DOHH2 (cell line): ENCODE data around the gene UBXN2A.

Experiments
- H3F3A ChIP-seq: fragments of 200-600 bp; sonication (generic), shearing (Covaris generic); 2 replicates; pipeline ENCODE4 v1.6.0; 2016; ENCODE audit warnings: antibody characterized with exemption, mild to moderate bottlenecking; ENCODE audit not compliant: control insufficient read depth, insufficient read depth
- H3K27ac ChIP-seq: fragments of 200-600 bp; sonication (generic); 2 replicates; pipeline ENCODE4 v1.5.1; 2014; ENCODE audit warnings: low read depth, mild to moderate bottlenecking, low read length, moderate library complexity
- H3K27me3 ChIP-seq: fragments of 200-600 bp; sonication (generic); 2 replicates; pipeline ENCODE4 v1.6.1; 2014; ENCODE audit warnings: mild to moderate bottlenecking, low read length, mixed read lengths; ENCODE audit not compliant: control insufficient read depth
- H3K36me3 ChIP-seq: fragments of 200-600 bp; sonication (generic); 2 replicates; pipeline ENCODE4 v1.6.1; 2014; ENCODE audit warnings: mild to moderate bottlenecking, low read length, moderate library complexity, mixed read lengths; ENCODE audit not compliant: control insufficient read depth
- H3K4me1 ChIP-seq: fragments of 200-600 bp; sonication (generic); 2 replicates; pipeline ENCODE4 v1.6.1; 2014; ENCODE audit warnings: mild to moderate bottlenecking, low read length, mixed read lengths; ENCODE audit not compliant: control insufficient read depth
- H3K4me2 ChIP-seq: fragments of 200-600 bp; sonication (generic); 2 replicates; pipeline ENCODE4 v1.6.0; 2014; ENCODE audit warnings: mild to moderate bottlenecking, low read length, moderate library complexity
- H3K4me3 ChIP-seq: fragments of 200-600 bp; sonication (generic); 2 replicates; pipeline ENCODE4 v1.5.1; 2014; ENCODE audit warnings: mild to moderate bottlenecking, low read length, mixed read lengths
- H3K79me2 ChIP-seq: fragments of 200-600 bp; sonication (generic); 2 replicates; pipeline ENCODE4 v1.6.1; 2014; ENCODE audit warnings: mild to moderate bottlenecking, low read length, mixed read lengths; ENCODE audit not compliant: control insufficient read depth
- H3K9me2 ChIP-seq: fragments of 200-600 bp; sonication (generic); replicated peaks from 2 replicates; pipeline ENCODE4 v1.6.1; 2014; ENCODE audit warnings: mild to moderate bottlenecking, low read length, mixed read lengths; ENCODE audit not compliant: control insufficient read depth
- H3K9me3 ChIP-seq: fragments of 200-600 bp; sonication (generic); 2 replicates; pipeline ENCODE4 v1.6.1; 2014; ENCODE audit warnings: antibody characterized with exemption, low read length, mixed read lengths; ENCODE audit not compliant: control insufficient read depth, insufficient read depth
- H4K20me1 ChIP-seq: fragments of 200-600 bp; sonication (generic); 2 replicates; pipeline ENCODE4 v1.6.0; 2014; ENCODE audit warnings: low read depth, mild to moderate bottlenecking, antibody characterized with exemption, low read length, moderate library complexity; ENCODE audit not compliant: control insufficient read depth, insufficient read depth
- CTCF ChIP-seq: fragments of 200-600 bp; sonication (generic); IDR thresholded peaks from one replicate; pipeline ENCODE4 v1.5.1; 2014; ENCODE audit warnings: antibody characterized with exemption, mild to moderate bottlenecking, low read depth, low read length; ENCODE audit not compliant: poor library complexity, severe bottlenecking
- EZH2phosphoT487 ChIP-seq: fragments of 200-600 bp; sonication (generic); IDR thresholded peaks from 2 replicates; pipeline ENCODE4 v1.6.1; 2017; ENCODE audit warnings: borderline replicate concordance, mild to moderate bottlenecking, antibody characterized with exemption, low read length, moderate library complexity, mixed read lengths

The UBXN2A gene

GRCh38 chr2:24022975-24023575, 82.8 kb downstream of the UBXN2A start:
- no peak overlapping the region for H3K4me3 ChIP-seq
- H3K4me2 ChIP-seq: no peak overlapping the region
- no peak for TF ChIP-seq EZH2phosphoT487
- no peak for TF ChIP-seq CTCF
- no peaks in the 10 kb centered on the region for H3K9me2 ChIP-seq
- H3K4me1 ChIP-seq: no peaks in the 10 kb centered on the region
- no peaks in the 10 kb centered on the region for H4K20me1 ChIP-seq
- no peak overlapping the region for H3K27ac ChIP-seq
- no peaks in the 10 kb centered on the region for H3F3A ChIP-seq
- H3K36me3 ChIP-seq: peaks cover 8% of the 10 kb centered on the region; the same call in 1 of the 2 replicates
- no peaks in the 10 kb centered on the region for H3K9me3 ChIP-seq
- H3K27me3 ChIP-seq: no peaks in the 10 kb centered on the region
- no peaks in the 10 kb centered on the region for H3K79me2 ChIP-seq

- Histone ChIP-seq H3K79me2 (no peaks in the 10 kb centered on the region), H3K27ac (no peak overlapping the region), H3K9me3 (no peaks in the 10 kb centered on the region), H3K36me3 (peaks cover 13% of the 10 kb centered on the region), H3K4me3 (no peak overlapping the region), H3F3A (no peaks in the 10 kb centered on the region), H4K20me1 (no peaks in the 10 kb centered on the region), H3K9me2 (no peaks in the 10 kb centered on the region), H3K4me2 (no peak overlapping the region), H3K27me3 (no peaks in the 10 kb centered on the region), H3K4me1 (no peaks in the 10 kb centered on the region)
- TF ChIP-seq EZH2phosphoT487 (no peak), CTCF (peak; percentile 7)
Observed at GRCh38 chr2:24024018-24024417, 83.8 kb downstream of the UBXN2A start.

GRCh38 chr2:24024996-24025663, 84.9 kb downstream of the UBXN2A start:
- Histone ChIP-seq H3K36me3 (peaks cover 25% of the 10 kb centered on the region), H4K20me1 (no peaks in the 10 kb centered on the region), H3K27me3 (no peaks in the 10 kb centered on the region), H3K9me2 (no peaks in the 10 kb centered on the region), H3K4me2 (no peak overlapping the region), H3F3A (no peaks in the 10 kb centered on the region), H3K27ac (no peak overlapping the region), H3K9me3 (no peaks in the 10 kb centered on the region), H3K4me3 (no peak overlapping the region), H3K79me2 (no peaks in the 10 kb centered on the region), H3K4me1 (no peaks in the 10 kb centered on the region)
- TF ChIP-seq CTCF: no peak
- TF ChIP-seq EZH2phosphoT487: no peak
